Peyer's patch (tissue), 4 donors: Measurements from ENCODE around the gene CCM2. TPM values are rescaled to one million over a fixed set of nuclear protein-coding genes. Genes with fewer than 3 reads are reported as not detected.
A peak's percentile ranks its signal among the peaks of the same experiment; 100 is the strongest.
"Not testable (repeated sequence)": the region's sequence is repeated elsewhere in the genome, so short reads cannot be mapped to it uniquely, and the experiment has no call there.

Source experiments
- DNase-seq, 3 donors: peaks; one replicate each; pipeline ENCODE4 v3.0.0-alpha.2; 2017 to 2019
- H3K27ac ChIP-seq, 4 donors: fragments of 200-600 bp; sonication (generic); one replicate each; pipeline ENCODE4 v1.5.1; 2016 to 2019
- H3K27me3 ChIP-seq, 2 donors: fragments of 200-600 bp; sonication (generic); one replicate each; pipeline ENCODE4 v1.5.1; 2019
- H3K36me3 ChIP-seq, 3 donors: fragments of 200-600 bp; sonication (generic); one replicate each; pipeline ENCODE4 v1.5.1; 2016 to 2019
- H3K4me1 ChIP-seq, 4 donors: fragments of 200-600 bp; sonication (generic); one replicate each; pipeline ENCODE4 v1.5.1; 2016 to 2019
- H3K4me3 ChIP-seq, 4 donors: fragments of 200-600 bp; sonication (generic); 1 replicate in 3 of 4; 2 replicates in 1 of 4; pipeline ENCODE4 v1.5.1; 2016 to 2019; ENCODE audit warnings: mild to moderate bottlenecking in 1 of 4
- H3K9me3 ChIP-seq, 4 donors: fragments of 200-600 bp; sonication (generic); one replicate each; pipeline ENCODE4 v1.5.1; 2016 to 2019; ENCODE audit warnings: mild to moderate bottlenecking in 1 of 4
- CTCF ChIP-seq, 6 experiments: fragments of 450-650 bp in 4 of 6; fragments of 200-600 bp in 2 of 6; sonication (generic) in 1 of 6; IDR thresholded peaks; one replicate each; pipeline ENCODE4 v1.5.1; 2017 to 2019; ENCODE audit warnings: antibody characterized with exemption in 6 of 6, mild to moderate bottlenecking in 3 of 6, moderate library complexity in 1 of 6
- POLR2A ChIP-seq, 2 donors: fragments of 450-650 bp; IDR thresholded peaks; one replicate each; pipeline ENCODE4 v1.5.1; 2017; ENCODE audit warnings: antibody characterized with exemption in 2 of 2, mild to moderate bottlenecking in 2 of 2, moderate library complexity in 2 of 2
- total RNA-seq, 4 donors: library from RNA; depleted of rRNA; stranded (reverse); fragments of >200 nt; gene quantifications; one replicate each; pipeline ENCODE4 v1.1.0, GENCODE V29; 2016

Gene CCM2
- total RNA-seq, 4 donors from 2014 or later: 23.3 to 49.5 (median 32.5) TPM

- Histone ChIP-seq H3K4me3 (peak overlapping the region; percentile 41 to 55 (median 48)), H3K9me3 (no peaks in the 10 kb centered on the region), H3K27ac (peak overlapping the region in 1 of 4 donors; percentile 85), H3K36me3 (no peaks in the 10 kb centered on the region), H3K27me3 (no peaks in the 10 kb centered on the region), H3K4me1 (peaks cover 0 to 24% (median 10%) of the 10 kb centered on the region in 4 donors)
- TF ChIP-seq POLR2A (IDR thresholded peaks at IDR 0.05): no peak
- TF ChIP-seq CTCF (IDR thresholded peaks at IDR 0.05): no peak
- DNase-seq: no peak
Observed at GRCh38 chr7:45028920-45029344, 28.9 kb downstream of the CCM2 start.

- no peaks in the 10 kb centered on the region for H3K27me3 ChIP-seq
- H3K27ac ChIP-seq: no peak overlapping the region
- no peaks in the 10 kb centered on the region for H3K36me3 ChIP-seq
- H3K4me1 ChIP-seq: peaks cover 0 to 24% (median 8%) of the 10 kb centered on the region in 4 donors
- no peaks in the 10 kb centered on the region for H3K9me3 ChIP-seq
- no peak for DNase-seq
- no peak for TF ChIP-seq CTCF (IDR thresholded peaks at IDR 0.05)
- TF ChIP-seq POLR2A (IDR thresholded peaks at IDR 0.05): no peak
- no peak overlapping the region for H3K4me3 ChIP-seq
Observed at GRCh38 chr7:45031829-45032228, 31.8 kb downstream of the CCM2 start.

- no peaks in the 10 kb centered on the region for H3K36me3 ChIP-seq
- H3K27me3 ChIP-seq: no peaks in the 10 kb centered on the region
- TF ChIP-seq POLR2A (IDR thresholded peaks at IDR 0.05): no peak
- no peak for TF ChIP-seq CTCF (IDR thresholded peaks at IDR 0.05)
- peaks cover 0 to 24% (median 8%) of the 10 kb centered on the region in 4 donors for H3K4me1 ChIP-seq
- peak overlapping the region in 1 of 4 donors; percentile 10 for H3K27ac ChIP-seq
- DNase-seq: no peak
- H3K9me3 ChIP-seq: no peaks in the 10 kb centered on the region
- no peak overlapping the region for H3K4me3 ChIP-seq
Observed at GRCh38 chr7:45032421-45032820, 32.4 kb downstream of the CCM2 start.

- Histone ChIP-seq H3K4me1 (peaks cover 0 to 24% (median 8%) of the 10 kb centered on the region in 4 donors), H3K27ac (no peak overlapping the region)
- no peak for DNase-seq
Observed at GRCh38 chr7:45033261-45033930, 33.4 kb downstream of the CCM2 start.

GRCh38 chr7:45033931-45034290 is 33.9 kb downstream of the CCM2 start:
- H3K4me1 ChIP-seq: peaks cover 0 to 24% (median 8%) of the 10 kb centered on the region in 4 donors
- no peaks in the 10 kb centered on the region for H3K9me3 ChIP-seq
- H3K4me3 ChIP-seq: no peak overlapping the region
- H3K27me3 ChIP-seq: no peaks in the 10 kb centered on the region
- no peak for TF ChIP-seq CTCF (IDR thresholded peaks at IDR 0.05)
- no peak for TF ChIP-seq POLR2A (IDR thresholded peaks at IDR 0.05)
- DNase-seq: no peak
- H3K36me3 ChIP-seq: peaks cover 0 to 3% (median 3%) of the 10 kb centered on the region in 3 donors
- no peak overlapping the region for H3K27ac ChIP-seq

More at GRCh38 chr7:45033261-45033930, 33.4 kb downstream of the CCM2 start:
- H3K9me3 ChIP-seq: no peaks in the 10 kb centered on the region
- TF ChIP-seq CTCF (IDR thresholded peaks at IDR 0.05) (no peak), POLR2A (IDR thresholded peaks at IDR 0.05) (no peak)
- H3K4me3 ChIP-seq: no peak overlapping the region
- H3K36me3 ChIP-seq: peaks cover 0 to 2% (median 0%) of the 10 kb centered on the region in 3 donors
- no peaks in the 10 kb centered on the region for H3K27me3 ChIP-seq

- not testable (repeated sequence) for DNase-seq, H3K9me3 ChIP-seq, H3K27me3 ChIP-seq, H3K27ac ChIP-seq, H3K4me3 ChIP-seq
- Histone ChIP-seq H3K4me1 (peaks cover 0 to 23% (median 8%) of the 10 kb centered on the region in 4 donors), H3K36me3 (peaks cover 0 to 11% (median 3%) of the 10 kb centered on the region in 3 donors)
Observed at GRCh38 chr7:45034710-45035109, 34.7 kb downstream of the CCM2 start.
